Neural cell (in vitro differentiated cells): ENCODE data around the gene ZNF18. TPM values are rescaled to one million over a fixed set of nuclear protein-coding genes. Genes with fewer than 3 reads are reported as not detected.
A peak's percentile ranks its signal among the peaks of the same experiment; 100 is the strongest.

Experiments used
- H2AFZ ChIP-seq: fragments of 200-600, 300-800 bp; sonication (generic), shearing (Covaris generic); 2 replicates; pipeline ENCODE4 v1.6.0; 2014; ENCODE audit warnings: low read depth, mild to moderate bottlenecking, antibody characterized with exemption, low read length, moderate library complexity
- H3F3A ChIP-seq: fragments of 200-600 bp; shearing (Covaris generic); 2 replicates; pipeline ENCODE4 v1.6.1; 2016; ENCODE audit warnings: mild to moderate bottlenecking, moderate library complexity, mixed read lengths, antibody characterized with exemption, low read length; ENCODE audit not compliant: insufficient read depth, poor library complexity, severe bottlenecking
- H3K27ac ChIP-seq: fragments of 200-600, 300-800 bp; sonication (generic), shearing (Covaris generic); 2 replicates; pipeline ENCODE4 v1.5.1; 2014; ENCODE audit warnings: mild to moderate bottlenecking, low read length, moderate library complexity
- H3K27me3 ChIP-seq: fragments of 300-800, 200-600 bp; sonication (generic), shearing (Covaris generic); 2 replicates; pipeline ENCODE4 v1.6.0; 2014; ENCODE audit warnings: mild to moderate bottlenecking, low read depth, low read length, moderate library complexity; ENCODE audit not compliant: insufficient read depth
- H3K36me3 ChIP-seq: fragments of 300-800, 200-600 bp; sonication (generic), shearing (Covaris generic); 2 replicates; pipeline ENCODE4 v1.5.1; 2014; ENCODE audit warnings: mild to moderate bottlenecking, antibody characterized with exemption, low read length, moderate library complexity; ENCODE audit not compliant: insufficient read depth
- H3K4me2 ChIP-seq: fragments of 300-800, 200-600 bp; sonication (generic), shearing (Covaris generic); 2 replicates; pipeline ENCODE4 v1.6.0; 2014; ENCODE audit warnings: mild to moderate bottlenecking, low read length
- H3K4me3 ChIP-seq: fragments of 300-800, 200-600 bp; sonication (generic), shearing (Covaris generic); 2 replicates; pipeline ENCODE4 v1.5.1; 2014; ENCODE audit warnings: mild to moderate bottlenecking, low read length, moderate library complexity
- H3K79me2 ChIP-seq: fragments of 200-600 bp; shearing (Covaris generic); replicated peaks from 2 replicates; pipeline ENCODE4 v1.6.0; 2014; ENCODE audit warnings: mild to moderate bottlenecking, low read length, moderate library complexity; ENCODE audit not compliant: insufficient read depth
- H3K9ac ChIP-seq: fragments of 300-800, 200-600 bp; sonication (generic), shearing (Covaris generic); 2 replicates; pipeline ENCODE4 v1.6.1; 2016; ENCODE audit warnings: mild to moderate bottlenecking, low read length, mixed read lengths
- H3K9me2 ChIP-seq: fragments of 200-600 bp; shearing (Covaris generic); 2 replicates; pipeline ENCODE4 v1.6.1; 2016; ENCODE audit warnings: mild to moderate bottlenecking, low read length, mixed read lengths; ENCODE audit not compliant: insufficient read depth
- H3K9me3 ChIP-seq: fragments of 200-600, 300-800 bp; sonication (generic), shearing (Covaris generic); 2 replicates; pipeline ENCODE4 v1.6.1; 2016; ENCODE audit warnings: mild to moderate bottlenecking, mixed run types, low read length, moderate library complexity, mixed read lengths
- H4K20me1 ChIP-seq: fragments of 200-600 bp; shearing (Covaris generic); 2 replicates; pipeline ENCODE4 v1.6.1; 2016; ENCODE audit warnings: mild to moderate bottlenecking, mixed run types; ENCODE audit not compliant: insufficient read depth
- EP300 ChIP-seq: fragments of 450-650 bp; conservative IDR thresholded peaks from 2 replicates; pipeline ENCODE4 v1.6.1; 2014; ENCODE audit warnings: antibody characterized with exemption, mild to moderate bottlenecking, moderate library complexity; ENCODE audit not compliant: poor library complexity, severe bottlenecking
- EZH2 ChIP-seq: fragments of 200-600, 300-800 bp; shearing (Covaris generic), sonication (generic); IDR thresholded peaks from 2 replicates; pipeline ENCODE4 v1.6.1; 2014; ENCODE audit warnings: antibody characterized with exemption, low read length, borderline replicate concordance, mild to moderate bottlenecking; ENCODE audit not compliant: insufficient read depth, poor library complexity, severe bottlenecking
- MXI1 ChIP-seq: fragments of 450-650 bp; conservative IDR thresholded peaks from 2 replicates; pipeline ENCODE4 v1.6.1; 2014; ENCODE audit warnings: antibody characterized with exemption, mild to moderate bottlenecking; ENCODE audit not compliant: poor library complexity, severe bottlenecking
- RAD21 ChIP-seq: fragments of 450-650 bp; conservative IDR thresholded peaks from 2 replicates; pipeline ENCODE4 v1.6.1; 2014; ENCODE audit warnings: antibody characterized with exemption, mild to moderate bottlenecking, moderate library complexity
- SMC3 ChIP-seq: fragments of 450-650 bp; conservative IDR thresholded peaks from 2 replicates; pipeline ENCODE4 v1.6.1; 2014; ENCODE audit warnings: antibody characterized with exemption, mild to moderate bottlenecking, moderate library complexity; ENCODE audit not compliant: poor library complexity
- TAF1 ChIP-seq: IDR thresholded peaks from 2 replicates; pipeline ENCODE4 v1.6.1; 2012; ENCODE audit warnings: low read depth
- polyA plus RNA-seq: library from polyadenylated mRNA; depleted of rRNA; stranded (reverse); fragments of >200 nt; gene quantifications from 2 replicates; pipeline ENCODE4 v1.2.3, GENCODE V29; 2014
- TF ChIP-seq, protein P1 (sequence below): fragments of 450-650 bp; IDR thresholded peaks from 2 replicates; pipeline ENCODE4 v1.5.1; 2014; ENCODE audit warnings: antibody characterized with exemption, mild to moderate bottlenecking, moderate library complexity; ENCODE audit not compliant: poor library complexity, severe bottlenecking
- TF ChIP-seq, protein P2 (sequence below): IDR thresholded peaks from 2 replicates; pipeline ENCODE4 v1.6.1; 2012; ENCODE audit warnings: borderline replicate concordance

ZNF18 gene
- polyA plus RNA-seq, 1 donor from 2014 or later: 18.6 TPM

- Histone ChIP-seq H3F3A (no peaks in the 10 kb centered on the region), H3K27ac (peak overlapping the region; percentile 98), H3K9me3 (no peaks in the 10 kb centered on the region), H3K4me2 (peak overlapping the region; percentile 63), H3K27me3 (no peaks in the 10 kb centered on the region), H3K36me3 (no peaks in the 10 kb centered on the region), H3K9ac (peak overlapping the region; percentile 88), H3K79me2 (peaks cover 8% of the 10 kb centered on the region), H4K20me1 (no peaks in the 10 kb centered on the region), H3K9me2 (no peaks in the 10 kb centered on the region), H2AFZ (peak overlapping the region; percentile 73), H3K4me3 (peak overlapping the region; percentile 88)
- TF ChIP-seq, protein P1, sequence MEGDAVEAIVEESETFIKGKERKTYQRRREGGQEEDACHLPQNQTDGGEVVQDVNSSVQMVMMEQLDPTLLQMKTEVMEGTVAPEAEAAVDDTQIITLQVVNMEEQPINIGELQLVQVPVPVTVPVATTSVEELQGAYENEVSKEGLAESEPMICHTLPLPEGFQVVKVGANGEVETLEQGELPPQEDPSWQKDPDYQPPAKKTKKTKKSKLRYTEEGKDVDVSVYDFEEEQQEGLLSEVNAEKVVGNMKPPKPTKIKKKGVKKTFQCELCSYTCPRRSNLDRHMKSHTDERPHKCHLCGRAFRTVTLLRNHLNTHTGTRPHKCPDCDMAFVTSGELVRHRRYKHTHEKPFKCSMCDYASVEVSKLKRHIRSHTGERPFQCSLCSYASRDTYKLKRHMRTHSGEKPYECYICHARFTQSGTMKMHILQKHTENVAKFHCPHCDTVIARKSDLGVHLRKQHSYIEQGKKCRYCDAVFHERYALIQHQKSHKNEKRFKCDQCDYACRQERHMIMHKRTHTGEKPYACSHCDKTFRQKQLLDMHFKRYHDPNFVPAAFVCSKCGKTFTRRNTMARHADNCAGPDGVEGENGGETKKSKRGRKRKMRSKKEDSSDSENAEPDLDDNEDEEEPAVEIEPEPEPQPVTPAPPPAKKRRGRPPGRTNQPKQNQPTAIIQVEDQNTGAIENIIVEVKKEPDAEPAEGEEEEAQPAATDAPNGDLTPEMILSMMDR: no peak
- TF ChIP-seq TAF1 (no peak), EP300 (no peak), EZH2 (no peak), SMC3 (no peak), RAD21 (no peak)
- TF ChIP-seq, protein P2, sequence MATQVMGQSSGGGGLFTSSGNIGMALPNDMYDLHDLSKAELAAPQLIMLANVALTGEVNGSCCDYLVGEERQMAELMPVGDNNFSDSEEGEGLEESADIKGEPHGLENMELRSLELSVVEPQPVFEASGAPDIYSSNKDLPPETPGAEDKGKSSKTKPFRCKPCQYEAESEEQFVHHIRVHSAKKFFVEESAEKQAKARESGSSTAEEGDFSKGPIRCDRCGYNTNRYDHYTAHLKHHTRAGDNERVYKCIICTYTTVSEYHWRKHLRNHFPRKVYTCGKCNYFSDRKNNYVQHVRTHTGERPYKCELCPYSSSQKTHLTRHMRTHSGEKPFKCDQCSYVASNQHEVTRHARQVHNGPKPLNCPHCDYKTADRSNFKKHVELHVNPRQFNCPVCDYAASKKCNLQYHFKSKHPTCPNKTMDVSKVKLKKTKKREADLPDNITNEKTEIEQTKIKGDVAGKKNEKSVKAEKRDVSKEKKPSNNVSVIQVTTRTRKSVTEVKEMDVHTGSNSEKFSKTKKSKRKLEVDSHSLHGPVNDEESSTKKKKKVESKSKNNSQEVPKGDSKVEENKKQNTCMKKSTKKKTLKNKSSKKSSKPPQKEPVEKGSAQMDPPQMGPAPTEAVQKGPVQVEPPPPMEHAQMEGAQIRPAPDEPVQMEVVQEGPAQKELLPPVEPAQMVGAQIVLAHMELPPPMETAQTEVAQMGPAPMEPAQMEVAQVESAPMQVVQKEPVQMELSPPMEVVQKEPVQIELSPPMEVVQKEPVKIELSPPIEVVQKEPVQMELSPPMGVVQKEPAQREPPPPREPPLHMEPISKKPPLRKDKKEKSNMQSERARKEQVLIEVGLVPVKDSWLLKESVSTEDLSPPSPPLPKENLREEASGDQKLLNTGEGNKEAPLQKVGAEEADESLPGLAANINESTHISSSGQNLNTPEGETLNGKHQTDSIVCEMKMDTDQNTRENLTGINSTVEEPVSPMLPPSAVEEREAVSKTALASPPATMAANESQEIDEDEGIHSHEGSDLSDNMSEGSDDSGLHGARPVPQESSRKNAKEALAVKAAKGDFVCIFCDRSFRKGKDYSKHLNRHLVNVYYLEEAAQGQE: no peak
These were observed 541 bp downstream of the ZNF18 start for GRCh38 chr17:11996722-11997146.

DNA sequence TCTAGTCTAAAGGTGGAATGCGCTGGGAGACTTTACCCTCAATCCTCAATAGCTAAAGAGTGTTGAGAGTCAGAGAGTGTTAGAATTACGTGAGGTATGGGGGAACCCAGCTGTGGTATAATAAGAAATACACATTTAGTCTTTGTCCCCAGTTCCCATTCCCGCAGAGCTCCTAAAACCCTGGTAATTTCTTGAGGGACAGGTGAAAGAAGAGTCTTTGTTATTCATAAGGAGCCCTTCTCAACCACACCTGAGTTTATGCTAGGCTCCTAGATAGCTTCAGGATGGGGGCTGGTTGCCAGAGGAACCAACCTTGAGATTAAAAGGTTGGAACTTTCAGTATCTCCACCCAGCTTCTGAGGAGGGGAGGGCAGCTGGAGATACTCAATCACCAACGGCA is 5.8 kb downstream of the ZNF18 start:
- Histone ChIP-seq H3K9me2 (no peaks in the 10 kb centered on the region), H3K4me2 (no peak overlapping the region)

More for the DNA sequence above, 5.8 kb downstream of the ZNF18 start:
- Histone ChIP-seq H3K4me3 (no peak overlapping the region), H3K36me3 (no peaks in the 10 kb centered on the region), H3K27ac (no peak overlapping the region), H2AFZ (no peak overlapping the region), H4K20me1 (no peaks in the 10 kb centered on the region), H3K9ac (no peak overlapping the region), H3K27me3 (no peaks in the 10 kb centered on the region), H3K79me2 (peaks cover 8% of the 10 kb centered on the region), H3K9me3 (no peaks in the 10 kb centered on the region), H3F3A (no peaks in the 10 kb centered on the region)
- TF ChIP-seq MXI1 (no peak), EZH2 (no peak), RAD21 (no peak), TAF1 (no peak), SMC3 (no peak)
- TF ChIP-seq, protein P1: no peak
